GM19467 (cell line): ENCODE data around the gene MAST1.
A peak's percentile ranks its signal among the peaks of the same experiment; 100 is the strongest.
"Not testable (repeated sequence)": the region's sequence is repeated elsewhere in the genome, so short reads cannot be mapped to it uniquely, and the experiment has no call there.

ENCODE experiments used
- ATAC-seq: cut with Tn5 transposase; IDR thresholded peaks from one replicate; pipeline ENCODE4 v1.9.1; 2021; ENCODE audit warnings: mild to moderate bottlenecking, moderate library complexity; ENCODE audit not compliant: unreplicated experiment

Gene MAST1

GRCh38 chr19:12888006-12888603 lies 49.8 kb downstream of the MAST1 start:
- ATAC-seq: no peak

GRCh38 chr19:12890299-12890786 lies 52.0 kb downstream of the MAST1 start:
- not testable (repeated sequence) for ATAC-seq

GRCh38 chr19:12890787-12891552 lies 52.7 kb downstream of the MAST1 start, which contains the start of gene GCDH:
Gene GCDH (plus strand): TSS chr19:12891160. CDS start chr19:12891305, 145 bp downstream.
- ATAC-seq: peak; percentile 87

GRCh38 chr19:12891553-12892021 lies 53.3 kb downstream of the MAST1 start:
- no peak for ATAC-seq

GRCh38 chr19:12893582-12893981 lies 55.3 kb downstream of the MAST1 start:
- ATAC-seq: no peak

GRCh38 chr19:12896460-12896859 lies 58.1 kb downstream of the MAST1 start:
- ATAC-seq: no peak

GRCh38 chr19:12899891-12900518 lies 61.7 kb downstream of the MAST1 start:
- ATAC-seq: peak; percentile 68

GRCh38 chr19:12907166-12907565 lies 68.9 kb downstream of the MAST1 start:
- ATAC-seq: no peak

- no peak for ATAC-seq
Measured at GRCh38 chr19:12912571-12912970, 74.3 kb downstream of the MAST1 start.

- ATAC-seq: no peak
Measured at GRCh38 chr19:12913011-12913561, 74.8 kb downstream of the MAST1 start.

GRCh38 chr19:12913851-12914690 lies 75.8 kb downstream of the MAST1 start:
- no peak for ATAC-seq

GRCh38 chr19:12915860-12916259 lies 77.5 kb downstream of the MAST1 start:
- ATAC-seq: not testable (repeated sequence)

GRCh38 chr19:12918253-12918652 lies 79.9 kb downstream of the MAST1 start:
- ATAC-seq: no peak

GRCh38 chr19:12921047-12921446 lies 82.7 kb downstream of the MAST1 start:
- ATAC-seq: no peak

GRCh38 chr19:12922959-12923358 lies 84.6 kb downstream of the MAST1 start:
- no peak for ATAC-seq
